ENCODE data around the gene STAB1.

- TF ChIP-seq CTCF (IDR thresholded peaks at IDR 0.05) (no peak), POLR2A (IDR thresholded peaks at IDR 0.05) (no peak)
Measured at GRCh38 chr3:52532517-52532837, 37.3 kb downstream of the STAB1 start.
